ENCODE measurements around the gene TUT1.

The TUT1 gene

GRCh38 chr11:62575837-62576236, 15.5 kb downstream of the TUT1 start:
- Histone ChIP-seq H3K27ac (ENCODE audit: low read length) (no peak overlapping the region), H3K9ac (ENCODE audit: low read length) (no peak overlapping the region), H2AFZ (ENCODE audit: low read depth, low read length) (no peak overlapping the region), H3K9me3 (ENCODE audit: insufficient read depth, low read length) (no peaks in the 10 kb centered on the region), H4K20me1 (ENCODE audit: insufficient read depth, low read length) (no peaks in the 10 kb centered on the region), H3K36me3 (replicated peaks; ENCODE audit: low read depth, low read length) (peaks cover 57% of the 10 kb centered on the region), H3K79me2 (ENCODE audit: low read length) (peaks cover 34% of the 10 kb centered on the region), H3K4me2 (ENCODE audit: low read length) (no peak overlapping the region), H3K4me1 (ENCODE audit: low read length) (peaks cover 28% of the 10 kb centered on the region), H3K27me3 (ENCODE audit: low read depth, low read length) (no peaks in the 10 kb centered on the region), H3K4me3 (ENCODE audit: low read length) (no peak overlapping the region)
- TF ChIP-seq EZH2phosphoT487 (IDR thresholded peaks at IDR 0.05; ENCODE audit: low read depth) (no peak), CTCF (IDR thresholded peaks at IDR 0.05; ENCODE audit: low read depth, low read length) (no peak)

- Histone ChIP-seq H3K27ac (ENCODE audit: low read length) (no peak overlapping the region), H4K20me1 (ENCODE audit: insufficient read depth, low read length) (no peaks in the 10 kb centered on the region)
Measured at GRCh38 chr11:62575156-62575555, 16.2 kb downstream of the TUT1 start.

GRCh38 chr11:62574363-62575071, 16.8 kb downstream of the TUT1 start:
- H3K9me3 ChIP-seq (ENCODE audit: insufficient read depth, low read length) = no peaks in the 10 kb centered on the region
- H3K4me2 ChIP-seq (ENCODE audit: low read length) = peak overlapping the region; percentile 87
- H3K27me3 ChIP-seq (ENCODE audit: low read depth, low read length) = no peaks in the 10 kb centered on the region
- peak overlapping the region; percentile 79 for H3K4me3 ChIP-seq (ENCODE audit: low read length)
- H2AFZ ChIP-seq (ENCODE audit: low read depth, low read length) = peak overlapping the region; percentile 69
- peaks cover 4% of the 10 kb centered on the region; the same call in 1 of the 2 replicates for H4K20me1 ChIP-seq (ENCODE audit: insufficient read depth, low read length)
- H3K36me3 ChIP-seq (replicated peaks; ENCODE audit: low read depth, low read length) = peaks cover 66% of the 10 kb centered on the region
- peaks cover 37% of the 10 kb centered on the region for H3K4me1 ChIP-seq (ENCODE audit: low read length)
- TF ChIP-seq CTCF (IDR thresholded peaks at IDR 0.05; ENCODE audit: low read depth, low read length) (no peak), EZH2phosphoT487 (IDR thresholded peaks at IDR 0.05; ENCODE audit: low read depth) (no peak)
- H3K9ac ChIP-seq (ENCODE audit: low read length) = peak overlapping the region; percentile 89
- peaks cover 47% of the 10 kb centered on the region for H3K79me2 ChIP-seq (ENCODE audit: low read length)
- H3K27ac ChIP-seq (ENCODE audit: low read length) = peak overlapping the region; percentile 59

More at GRCh38 chr11:62575156-62575555, 16.2 kb downstream of the TUT1 start:
- Histone ChIP-seq H3K4me1 (ENCODE audit: low read length) (peaks cover 33% of the 10 kb centered on the region), H3K4me2 (ENCODE audit: low read length) (peak overlapping the region; percentile 87), H3K9me3 (ENCODE audit: insufficient read depth, low read length) (no peaks in the 10 kb centered on the region), H3K79me2 (ENCODE audit: low read length) (peaks cover 41% of the 10 kb centered on the region), H3K4me3 (ENCODE audit: low read length) (no peak overlapping the region), H2AFZ (ENCODE audit: low read depth, low read length) (no peak overlapping the region), H3K27me3 (ENCODE audit: low read depth, low read length) (no peaks in the 10 kb centered on the region), H3K9ac (ENCODE audit: low read length) (no peak overlapping the region), H3K36me3 (replicated peaks; ENCODE audit: low read depth, low read length) (peaks cover 62% of the 10 kb centered on the region)
- TF ChIP-seq CTCF (IDR thresholded peaks at IDR 0.05; ENCODE audit: low read depth, low read length) (no peak), EZH2phosphoT487 (IDR thresholded peaks at IDR 0.05; ENCODE audit: low read depth) (no peak)

GRCh38 chr11:62573592-62574362, 17.5 kb downstream of the TUT1 start, which contains the start of gene EEF1G:
Gene EEF1G (minus strand): TSS chr11:62573891. CDS start chr11:62573842, 49 bp downstream.
- TF ChIP-seq CTCF (IDR thresholded peaks at IDR 0.05; ENCODE audit: low read depth, low read length) = no peak
- no peak for TF ChIP-seq EZH2phosphoT487 (IDR thresholded peaks at IDR 0.05; ENCODE audit: low read depth)
- Histone ChIP-seq H3K27ac (ENCODE audit: low read length) (peak within 1 kb of the TSS; percentile 63), H2AFZ (ENCODE audit: low read depth, low read length) (peak within 1 kb of the TSS; percentile 69), H3K4me1 (ENCODE audit: low read length) (peaks cover 42% of the 10 kb centered on the region), H3K9me3 (ENCODE audit: insufficient read depth, low read length) (no peaks in the 10 kb centered on the region), H3K4me2 (ENCODE audit: low read length) (peak within 1 kb of the TSS; percentile 87), H3K27me3 (ENCODE audit: low read depth, low read length) (no peaks in the 10 kb centered on the region), H3K9ac (ENCODE audit: low read length) (peak within 1 kb of the TSS; percentile 95), H3K4me3 (ENCODE audit: low read length) (peak within 1 kb of the TSS; percentile 93), H3K79me2 (ENCODE audit: low read length) (peaks cover 54% of the 10 kb centered on the region), H4K20me1 (ENCODE audit: insufficient read depth, low read length) (peaks cover 7% of the 10 kb centered on the region; the same call in 1 of the 2 replicates), H3K36me3 (replicated peaks; ENCODE audit: low read depth, low read length) (peaks cover 65% of the 10 kb centered on the region)
